A549 (cell line): Measurements from ENCODE around the gene THSD7A. TPM values are rescaled to one million over a fixed set of nuclear protein-coding genes. Genes with fewer than 3 reads are reported as not detected.

Experiments
- ATAC-seq, 2 experiments: fragments of 200-7000 bp in 1 of 2; fragments of >200 bp in 1 of 2; cut with Nextera tagmentation in 1 of 2; cut with Tn5 transposase in 1 of 2; 3 replicates each; pipeline versions ENCODE4 v1.8.0 to v1.9.1; 2018 to 2020; ENCODE audit warnings: mild to moderate bottlenecking in 1 of 2, moderate library complexity in 1 of 2
- CTCF ChIA-PET: fragments of 300-600 bp; sonication (Branson Sonifier 250); formaldehyde crosslinking; extraction: SDS; loops from one replicate; lab custom pipeline; 2021; ENCODE audit warnings: antibody characterized with exemption, inconsistent platforms; lab: Yijun Ruan, JAX
- POLR2A ChIA-PET: fragments of 350-600 bp; formaldehyde crosslinking; extraction: SDS; loops from one replicate; lab custom pipeline; 2021; ENCODE audit warnings: antibody characterized with exemption, inconsistent platforms; lab: Yijun Ruan, JAX
- DNase-seq, 2 experiments: peaks; one replicate each; pipeline versions ENCODE4 v3.0.0 to v3.0.0-alpha.2; 2011 to 2016; ENCODE audit warnings: low read depth in 1 of 2, low spot score in 1 of 2
- FAIRE-seq: peaks from 2 replicates; lab custom pipeline; 2011; peaks lifted over from hg19 to GRCh38; lab: Jason Lieb, UNC
- H3K27ac ChIP-seq, 2 experiments: fragments of >200 bp; sonication (Bioruptor Twin); formaldehyde crosslinking; 3 replicates each; pipeline ENCODE4 v1.5.1; 2016 to 2017
- H3K4me1 ChIP-seq: fragments of >200 bp; sonication (Bioruptor Twin); formaldehyde crosslinking; 3 replicates; pipeline ENCODE4 v1.6.1; 2016
- H3K4me2 ChIP-seq: fragments of >200 bp; sonication (Bioruptor Twin); formaldehyde crosslinking; 3 replicates; pipeline ENCODE4 v1.6.1; 2016
- H3K4me3 ChIP-seq: fragments of >200 bp; sonication (Bioruptor Twin); formaldehyde crosslinking; 3 replicates; pipeline ENCODE4 v1.5.1; 2016
- H3K9me3 ChIP-seq: fragments of >200 bp; sonication (Bioruptor Twin); formaldehyde crosslinking; 3 replicates; pipeline ENCODE4 v1.6.1; 2016
- CBX2 ChIP-seq: fragments of 200-600 bp; sonication (generic); IDR thresholded peaks from 2 replicates; pipeline ENCODE4 v1.6.1; 2016; ENCODE audit warnings: low read depth, mild to moderate bottlenecking, borderline replicate concordance
- CBX8 ChIP-seq: fragments of 200-600 bp; sonication (generic); IDR thresholded peaks from 2 replicates; pipeline ENCODE4 v1.6.1; 2016
- CHD2 ChIP-seq: fragments of 150-350 bp; IDR thresholded peaks from 2 replicates; pipeline ENCODE4 v1.6.1; 2014; ENCODE audit warnings: low read length; ENCODE audit not compliant: partially characterized antibody
- CHD4 ChIP-seq: fragments of 200-600 bp; sonication (generic); IDR thresholded peaks from 2 replicates; pipeline ENCODE4 v1.6.1; 2016; ENCODE audit warnings: antibody characterized with exemption, mild to moderate bottlenecking, borderline replicate concordance
- CTCF ChIP-seq: fragments of >200 bp; sonication (Bioruptor Twin); formaldehyde crosslinking; IDR thresholded peaks from 3 replicates; pipeline ENCODE4 v1.5.1; 2016
- EHF ChIP-seq: fragments of 250-450 bp; sonication (Bioruptor Pico); IDR thresholded peaks from 2 replicates; pipeline ENCODE4 v1.5.0; 2020; ENCODE audit warnings: mild to moderate bottlenecking
- EP300 ChIP-seq, 2 experiments: fragments of >200 bp; sonication (Bioruptor Twin); formaldehyde crosslinking; IDR thresholded peaks; 2 replicates in 1 of 2; 3 replicates in 1 of 2; pipeline ENCODE4 v1.6.1; 2016 to 2017
- HES2 ChIP-seq: fragments of >200 bp; sonication (Bioruptor Twin); formaldehyde crosslinking; IDR thresholded peaks from 2 replicates; pipeline ENCODE4 v1.6.1; 2016
- HMGXB4 ChIP-seq: fragments of 250-450 bp; sonication (Bioruptor Pico); IDR thresholded peaks from 2 replicates; pipeline ENCODE4 v1.5.0; 2021; ENCODE audit warnings: mild to moderate bottlenecking, moderate library complexity, borderline replicate concordance
- HOXA7 ChIP-seq: fragments of 250-450 bp; sonication (Bioruptor Pico); IDR thresholded peaks from 2 replicates; pipeline ENCODE4 v1.5.0; 2020; ENCODE audit warnings: mild to moderate bottlenecking, moderate library complexity
- HOXB5 ChIP-seq: fragments of 250-450 bp; sonication (Bioruptor Pico); IDR thresholded peaks from 2 replicates; pipeline ENCODE4 v1.5.0; 2020; ENCODE audit warnings: mild to moderate bottlenecking, moderate library complexity
- MAFK ChIP-seq: fragments of 450-650 bp; IDR thresholded peaks from 2 replicates; pipeline ENCODE4 v1.6.1; 2014; ENCODE audit not compliant: partially characterized antibody
- NFE2L2 ChIP-seq: fragments of 150-350 bp; conservative IDR thresholded peaks from 2 replicates; pipeline ENCODE4 v1.6.1; 2014; ENCODE audit warnings: low read length
- NPAS2 ChIP-seq: fragments of 250-450 bp; sonication (Bioruptor Pico); IDR thresholded peaks from 2 replicates; pipeline ENCODE4 v1.8.0; 2022; ENCODE audit warnings: mild to moderate bottlenecking, moderate library complexity, borderline replicate concordance
- PBX3 ChIP-seq: IDR thresholded peaks from 2 replicates; pipeline ENCODE4 v1.6.1; 2012
- PHF8 ChIP-seq: fragments of 200-600 bp; sonication (generic); IDR thresholded peaks from 2 replicates; pipeline ENCODE4 v1.6.1; 2016; ENCODE audit warnings: low read depth, mild to moderate bottlenecking, antibody characterized with exemption, moderate library complexity, borderline replicate concordance
- POLR2AphosphoS2 ChIP-seq: conservative IDR thresholded peaks from 2 replicates; pipeline ENCODE4 v1.6.1; 2012; ENCODE audit warnings: low read length, improper control_type of control experiment, inconsistent platforms
- RNF2 ChIP-seq: fragments of 200-600 bp; sonication (generic); IDR thresholded peaks from 2 replicates; pipeline ENCODE4 v1.6.1; 2016; ENCODE audit warnings: low read depth, mild to moderate bottlenecking, antibody characterized with exemption, moderate library complexity, borderline replicate concordance
- SMC3 ChIP-seq: fragments of >200 bp; sonication (Bioruptor Twin); formaldehyde crosslinking; IDR thresholded peaks from 3 replicates; pipeline ENCODE4 v1.6.1; 2018; ENCODE audit warnings: inconsistent platforms
- SREBF2 ChIP-seq: fragments of 450-650 bp; IDR thresholded peaks from 2 replicates; pipeline ENCODE4 v1.6.1; 2014; ENCODE audit warnings: mild to moderate bottlenecking, moderate library complexity
- ZFP36 ChIP-seq: fragments of 450-650 bp; IDR thresholded peaks from 2 replicates; pipeline ENCODE4 v1.6.1; 2014; ENCODE audit warnings: borderline replicate concordance; ENCODE audit not compliant: partially characterized antibody
- ZNF302 ChIP-seq: fragments of 250-450 bp; sonication (Bioruptor Pico); IDR thresholded peaks from 2 replicates; pipeline ENCODE4 v1.9.0; 2021; ENCODE audit warnings: inconsistent platforms, mild to moderate bottlenecking, moderate library complexity
- ZSCAN20 ChIP-seq: fragments of 250-450 bp; sonication (Bioruptor Pico); IDR thresholded peaks from 2 replicates; pipeline ENCODE4 v1.8.0; 2022; ENCODE audit warnings: mild to moderate bottlenecking, moderate library complexity
- WGBS: methylation state at CpG from one replicate; pipeline ENCODE4 v1.1.6; 2017; ENCODE audit errors: missing lambda C conversion rate; 5-methylcytosine and 5-hydroxymethylcytosine counted together
- polyA plus RNA-seq, 4 experiments: library from polyadenylated mRNA; depleted of rRNA in 3 of 4; stranded (reverse); fragments of >200 nt; fragmentation: RNase III in 1 of 4; extraction: RNeasy Plus Mini Kit Qiagen cat#74134 plus additional on column Dnase treatment in 1 of 4; gene quantifications; 2 replicates in 3 of 4; 3 replicates in 1 of 4; pipeline ENCODE4 v1.2.3, GENCODE V29; 2011 to 2017

Gene THSD7A
- polyA plus RNA-seq, 2 of the 4 experiments (the other 2 are of a cell fraction) = 5.7 to 11.8 TPM

GRCh38 chr7:11607686-11608085 lies 224.3 kb downstream of the THSD7A start:
- Histone ChIP-seq H3K27ac (no peak overlapping the region), H3K4me3 (no peak overlapping the region), H3K9me3 (no peaks in the 10 kb centered on the region), H3K4me1 (peaks cover 21% of the 10 kb centered on the region), H3K4me2 (no peak overlapping the region)
- no peak for ATAC-seq
- no peak for FAIRE-seq
- 43% methylated on average over 2 of the region's 2 CpGs for WGBS
- ChIA-PET POLR2A (no interaction called here), CTCF (no interaction called here)
- no peak for DNase-seq
- TF ChIP-seq CBX8 (no peak), RNF2 (no peak), HOXB5 (CRISPR knock-in tag) (no peak), CHD2 (no peak), ZNF302 (CRISPR knock-in tag) (no peak), POLR2AphosphoS2 (no peak), CHD4 (no peak), MAFK (no peak), PHF8 (no peak), ZSCAN20 (CRISPR knock-in tag) (no peak), EHF (no peak), PBX3 (no peak), CBX2 (no peak), NFE2L2 (no peak), EP300 (IDR thresholded peaks at IDR 0.05) (no peak), HES2 (no peak)

GRCh38 chr7:11605749-11606148 lies 226.2 kb downstream of the THSD7A start:
- Histone ChIP-seq H3K4me1 (peaks cover 21% of the 10 kb centered on the region), H3K4me2 (no peak overlapping the region), H3K9me3 (no peaks in the 10 kb centered on the region), H3K27ac (peak overlapping the region in 1 of 2 experiments; percentile 51; a peak in 4 of 6 replicates), H3K4me3 (no peak overlapping the region)
- ChIA-PET CTCF (interaction anchor here (0.7 to 1.1 kb wide), 2 partner anchors 142 to 853 kb away, joined by 3 read pairs; no protein-coding TSS in a partner anchor), POLR2A (no interaction called here)
- no peak for TF ChIP-seq HES2
- TF ChIP-seq POLR2AphosphoS2 = no peak
- TF ChIP-seq SREBF2 = no peak
- no peak for TF ChIP-seq SMC3
- FAIRE-seq (no peak), DNase-seq (no peak), ATAC-seq (no peak)

GRCh38 chr7:11604505-11604904 lies 227.5 kb downstream of the THSD7A start:
- Histone ChIP-seq H3K4me3 (no peak overlapping the region), H3K4me2 (peak overlapping the region; percentile 34; the same call in 1 of the 3 replicates), H3K27ac (peak overlapping the region; percentile 23 to 66; a peak in 4 of 6 replicates), H3K9me3 (no peaks in the 10 kb centered on the region), H3K4me1 (peaks cover 18% of the 10 kb centered on the region)
- TF ChIP-seq ZFP36 (no peak), CHD2 (no peak), MAFK (peak; percentile 7), HOXA7 (CRISPR knock-in tag) (no peak), HMGXB4 (CRISPR knock-in tag) (no peak), NPAS2 (CRISPR knock-in tag) (no peak), CTCF (no peak)
- ChIA-PET POLR2A (no interaction called here), CTCF (no interaction called here)
- peak in 1 of 2 experiments; percentile 42; a peak in 3 of 6 replicates for ATAC-seq
- WGBS = 73% methylated on average over 1 of the region's 1 CpG
- peak in 1 of 2 experiments; percentile 29 for DNase-seq
- FAIRE-seq = no peak
